IPS-20b (cell line): ENCODE data around the gene TENM4.

Experiments
- H3K27ac ChIP-seq: one replicate; pipeline ENCODE4 v1.5.1; 2013; ENCODE audit warnings: low read length
- H3K27me3 ChIP-seq: 2 replicates; pipeline ENCODE4 v1.6.1; 2013; ENCODE audit warnings: mild to moderate bottlenecking, low read length, inconsistent platforms; ENCODE audit not compliant: insufficient read depth
- H3K36me3 ChIP-seq: 2 replicates; pipeline ENCODE4 v1.6.1; 2013; ENCODE audit warnings: low read depth, mild to moderate bottlenecking, inconsistent platforms, low read length, moderate library complexity; ENCODE audit not compliant: insufficient read depth
- H3K4me1 ChIP-seq: 2 replicates; pipeline ENCODE4 v1.6.1; 2013; ENCODE audit warnings: mild to moderate bottlenecking, control low read depth, inconsistent platforms, low read length, moderate library complexity; ENCODE audit not compliant: insufficient read depth
- H3K4me3 ChIP-seq: 2 replicates; pipeline ENCODE4 v1.5.1; 2013; ENCODE audit warnings: mild to moderate bottlenecking, low read length, inconsistent platforms
- H3K9ac ChIP-seq: 2 replicates; pipeline ENCODE4 v1.6.1; 2013; ENCODE audit warnings: low read depth, mild to moderate bottlenecking, inconsistent platforms, low read length, moderate library complexity
- H3K9me3 ChIP-seq: 2 replicates; pipeline ENCODE4 v1.6.1; 2013; ENCODE audit warnings: mild to moderate bottlenecking, low read depth, low read length, inconsistent platforms; ENCODE audit not compliant: insufficient read depth

The TENM4 gene

GRCh38 chr11:79121351-79121750, 319.5 kb downstream of the TENM4 start:
- Histone ChIP-seq H3K9ac (no peak overlapping the region), H3K27ac (no peak overlapping the region)

GRCh38 chr11:79119491-79120284, 321.1 kb downstream of the TENM4 start:
- H3K27ac ChIP-seq, result no peak overlapping the region

More at GRCh38 chr11:79121351-79121750, 319.5 kb downstream of the TENM4 start:
- peaks cover 5% of the 10 kb centered on the region; the same call in 1 of the 2 replicates for H3K4me1 ChIP-seq
- peaks cover 10% of the 10 kb centered on the region; the same call in 1 of the 2 replicates for H3K9me3 ChIP-seq
- H3K4me3 ChIP-seq, result no peak overlapping the region
- no peaks in the 10 kb centered on the region for H3K36me3 ChIP-seq
- H3K27me3 ChIP-seq, result no peaks in the 10 kb centered on the region

GRCh38 chr11:79117488-79117887, 323.3 kb downstream of the TENM4 start:
- H3K4me1 ChIP-seq, result peaks cover 5% of the 10 kb centered on the region; the same call in 1 of the 2 replicates
- no peak overlapping the region for H3K27ac ChIP-seq

More at GRCh38 chr11:79119491-79120284, 321.1 kb downstream of the TENM4 start:
- Histone ChIP-seq H3K36me3 (no peaks in the 10 kb centered on the region), H3K4me3 (no peak overlapping the region), H3K4me1 (peaks cover 5% of the 10 kb centered on the region; the same call in 1 of the 2 replicates), H3K9ac (no peak overlapping the region), H3K9me3 (no peaks in the 10 kb centered on the region), H3K27me3 (no peaks in the 10 kb centered on the region)

GRCh38 chr11:79116600-79116999, 324.2 kb downstream of the TENM4 start:
- no peak overlapping the region for H3K4me3 ChIP-seq
- H3K36me3 ChIP-seq, result no peaks in the 10 kb centered on the region
- H3K9me3 ChIP-seq, result no peaks in the 10 kb centered on the region
- H3K9ac ChIP-seq, result no peak overlapping the region
- H3K4me1 ChIP-seq, result peaks cover 5% of the 10 kb centered on the region; the same call in 1 of the 2 replicates
- H3K27ac ChIP-seq, result no peak overlapping the region
- H3K27me3 ChIP-seq, result no peaks in the 10 kb centered on the region

More at GRCh38 chr11:79117488-79117887, 323.3 kb downstream of the TENM4 start:
- Histone ChIP-seq H3K9ac (no peak overlapping the region), H3K27me3 (no peaks in the 10 kb centered on the region), H3K4me3 (no peak overlapping the region), H3K36me3 (no peaks in the 10 kb centered on the region), H3K9me3 (no peaks in the 10 kb centered on the region)

- Histone ChIP-seq H3K27me3 (no peaks in the 10 kb centered on the region), H3K9ac (no peak overlapping the region), H3K36me3 (no peaks in the 10 kb centered on the region), H3K4me1 (0 out of 2 replicates have a peak, but pooled peaks cover 3% of the 10 kb centered on the region), H3K9me3 (no peaks in the 10 kb centered on the region), H3K4me3 (no peak overlapping the region), H3K27ac (no peak overlapping the region)
These were observed 327.7 kb downstream of the TENM4 start for GRCh38 chr11:79113054-79113690.

GRCh38 chr11:79110796-79111195, 330.0 kb downstream of the TENM4 start:
- Histone ChIP-seq H3K4me1 (0 out of 2 replicates have a peak, but pooled peaks cover 3% of the 10 kb centered on the region), H3K9me3 (no peaks in the 10 kb centered on the region), H3K4me3 (no peak overlapping the region), H3K9ac (no peak overlapping the region), H3K36me3 (no peaks in the 10 kb centered on the region), H3K27ac (no peak overlapping the region), H3K27me3 (no peaks in the 10 kb centered on the region)

GRCh38 chr11:79110321-79110720, 330.5 kb downstream of the TENM4 start:
- H3K27ac ChIP-seq, result no peak overlapping the region
- 0 out of 2 replicates have a peak, but pooled peaks cover 3% of the 10 kb centered on the region for H3K4me1 ChIP-seq
- H3K27me3 ChIP-seq, result no peaks in the 10 kb centered on the region
- H3K9me3 ChIP-seq, result no peaks in the 10 kb centered on the region
- no peaks in the 10 kb centered on the region for H3K36me3 ChIP-seq
- H3K9ac ChIP-seq, result no peak overlapping the region
- no peak overlapping the region for H3K4me3 ChIP-seq

- Histone ChIP-seq H3K27ac (no peak overlapping the region), H3K4me3 (no peak overlapping the region), H3K27me3 (no peaks in the 10 kb centered on the region), H3K4me1 (0 out of 2 replicates have a peak, but pooled peaks cover 3% of the 10 kb centered on the region), H3K36me3 (no peaks in the 10 kb centered on the region), H3K9me3 (no peaks in the 10 kb centered on the region), H3K9ac (no peak overlapping the region)
These were observed 332.0 kb downstream of the TENM4 start for GRCh38 chr11:79108851-79109250.

GRCh38 chr11:79102840-79103239, 338.0 kb downstream of the TENM4 start:
- Histone ChIP-seq H3K27ac (no peak overlapping the region), H3K4me3 (no peak overlapping the region), H3K9ac (no peak overlapping the region), H3K9me3 (no peaks in the 10 kb centered on the region), H3K27me3 (no peaks in the 10 kb centered on the region), H3K36me3 (no peaks in the 10 kb centered on the region), H3K4me1 (no peaks in the 10 kb centered on the region)

- Histone ChIP-seq H3K36me3 (no peaks in the 10 kb centered on the region), H3K4me1 (no peaks in the 10 kb centered on the region), H3K4me3 (no peak overlapping the region), H3K9ac (no peak overlapping the region), H3K27me3 (no peaks in the 10 kb centered on the region), H3K27ac (no peak overlapping the region), H3K9me3 (no peaks in the 10 kb centered on the region)
These were observed 339.2 kb downstream of the TENM4 start for GRCh38 chr11:79101656-79102055.

- Histone ChIP-seq H3K27me3 (no peaks in the 10 kb centered on the region), H3K4me3 (no peak overlapping the region), H3K9me3 (no peaks in the 10 kb centered on the region), H3K36me3 (no peaks in the 10 kb centered on the region), H3K27ac (no peak overlapping the region), H3K4me1 (no peaks in the 10 kb centered on the region), H3K9ac (no peak overlapping the region)
These were observed 340.5 kb downstream of the TENM4 start for GRCh38 chr11:79100093-79100910.
